ENCODE results near the gene FAM234B. TPM values are rescaled to one million over a fixed set of nuclear protein-coding genes. Genes with fewer than 3 reads are reported as not detected.

Gene FAM234B
- total and polyA plus RNA-seq, 2 donors (not counting 1 experiment from before 2014, with no cell fraction given), result 2.6 to 8.2 TPM

- H3K4me3 ChIP-seq (ENCODE audit: control extremely low read depth in 1 of 5, extremely low read depth in 1 of 5, insufficient read depth in 1 of 5, low read depth in 2 of 5, low read length in 4 of 5), result no peak overlapping the region
- H3K4me1 ChIP-seq (ENCODE audit: control insufficient read depth in 2 of 2, insufficient read depth in 2 of 2, low read length in 2 of 2), result peaks cover 20 to 29% of the 10 kb centered on the region in 2 donors
- TF ChIP-seq EZH2 (IDR thresholded peaks at IDR 0.05; ENCODE audit: borderline replicate concordance, insufficient read depth, low read depth, low read length, poor library complexity, severe bottlenecking), result no peak
- TF ChIP-seq CTCF (IDR thresholded peaks at IDR 0.05), result no peak
- WGBS (ENCODE audit: insufficient coverage), result 84% methylated on average over 4 of the region's 7 CpGs
- H3K9me3 ChIP-seq (ENCODE audit: control extremely low read depth in 1 of 3, control insufficient read depth in 2 of 3, insufficient read depth in 1 of 3, low read length in 2 of 3), result no peaks in the 10 kb centered on the region
- ChIA-PET POLR2A (no interaction called here), CTCF (no interaction called here)
- H3K79me2 ChIP-seq (ENCODE audit: control insufficient read depth, insufficient read depth, low read length), result no peaks in the 10 kb centered on the region
- no peak for DNase-seq
- ATAC-seq (ENCODE audit: low read depth), result no peak
- H2AFZ ChIP-seq (ENCODE audit: insufficient read depth, low read depth, low read length, poor library complexity, severe bottlenecking), result no peak overlapping the region
- Mint-ChIP-seq H3K4me3 (no peak overlapping the region), H3K4me1 (peaks cover 24% of the 10 kb centered on the region), H3K9me3 (ENCODE audit: insufficient read depth) (no peaks in the 10 kb centered on the region), H3K27ac (no peak overlapping the region), H3K27me3 (no peaks in the 10 kb centered on the region)
- H3K36me3 ChIP-seq (replicated peaks in 1 of 2; ENCODE audit: control extremely low read depth in 1 of 2, control insufficient read depth in 1 of 2, extremely low read depth in 1 of 2, insufficient read depth in 2 of 2, low read length in 1 of 2), result no peaks in the 10 kb centered on the region
- no peak overlapping the region for H3K4me2 ChIP-seq (replicated peaks; ENCODE audit: low read depth, low read length, poor library complexity, severe bottlenecking)
- H3K27ac ChIP-seq (ENCODE audit: low read length in 2 of 2), result no peak overlapping the region
- no peaks in the 10 kb centered on the region for H4K20me1 ChIP-seq (ENCODE audit: control insufficient read depth, insufficient read depth, low read length, poor library complexity, severe bottlenecking)
- no peaks in the 10 kb centered on the region for H3K27me3 ChIP-seq (replicated peaks in 1 of 4; ENCODE audit: control extremely low read depth in 1 of 4, control insufficient read depth in 3 of 4, insufficient read depth in 4 of 4, low read length in 3 of 4)
- H3K9ac ChIP-seq (ENCODE audit: low read length), result no peak overlapping the region
- intact Hi-C loops (cut with micrococcal nuclease), result no loop called here
Observed at GRCh38 chr12:13093191-13093847, 49.1 kb downstream of the FAM234B start.

- ChIA-PET POLR2A (no interaction called here), CTCF (interaction anchor here (1.2 kb wide), 1 partner anchor 142 kb away, joined by 3 read pairs; no protein-coding TSS in a partner anchor)
- H3K4me1 ChIP-seq (ENCODE audit: control insufficient read depth in 2 of 2, insufficient read depth in 2 of 2, low read length in 2 of 2), result peaks cover 25 to 34% of the 10 kb centered on the region in 2 donors
- no peaks in the 10 kb centered on the region for H3K36me3 ChIP-seq (replicated peaks in 1 of 2; ENCODE audit: control extremely low read depth in 1 of 2, control insufficient read depth in 1 of 2, extremely low read depth in 1 of 2, insufficient read depth in 2 of 2, low read length in 1 of 2)
- no peaks in the 10 kb centered on the region for H3K79me2 ChIP-seq (ENCODE audit: control insufficient read depth, insufficient read depth, low read length)
- no peak overlapping the region for H3K27ac ChIP-seq (ENCODE audit: low read length in 2 of 2)
- ATAC-seq (ENCODE audit: low read depth) (no peak), DNase-seq (no peak)
- no peaks in the 10 kb centered on the region for H3K27me3 ChIP-seq (replicated peaks in 1 of 4; ENCODE audit: control extremely low read depth in 1 of 4, control insufficient read depth in 3 of 4, insufficient read depth in 4 of 4, low read length in 3 of 4)
- no peak overlapping the region for H3K27ac Mint-ChIP-seq
- intact Hi-C loops (cut with micrococcal nuclease), result no loop called here
- H4K20me1 ChIP-seq (ENCODE audit: control insufficient read depth, insufficient read depth, low read length, poor library complexity, severe bottlenecking), result no peaks in the 10 kb centered on the region
- TF ChIP-seq CTCF (IDR thresholded peaks at IDR 0.05) (no peak), EZH2 (IDR thresholded peaks at IDR 0.05; ENCODE audit: borderline replicate concordance, insufficient read depth, low read depth, low read length, poor library complexity, severe bottlenecking) (no peak)
- H3K9ac ChIP-seq (ENCODE audit: low read length), result no peak overlapping the region
- H3K9me3 ChIP-seq (ENCODE audit: control extremely low read depth in 1 of 3, control insufficient read depth in 2 of 3, insufficient read depth in 1 of 3, low read length in 2 of 3), result no peaks in the 10 kb centered on the region
- H3K4me3 ChIP-seq (ENCODE audit: control extremely low read depth in 1 of 5, extremely low read depth in 1 of 5, insufficient read depth in 1 of 5, low read depth in 2 of 5, low read length in 4 of 5), result no peak overlapping the region
- no peak overlapping the region for H2AFZ ChIP-seq (ENCODE audit: insufficient read depth, low read depth, low read length, poor library complexity, severe bottlenecking)
- no peak overlapping the region for H3K4me3 Mint-ChIP-seq
- WGBS (ENCODE audit: insufficient coverage), result 100% methylated on average over 1 of the region's 2 CpGs
- H3K4me1 Mint-ChIP-seq, result peaks cover 29% of the 10 kb centered on the region
- H3K27me3 Mint-ChIP-seq, result no peaks in the 10 kb centered on the region
- no peaks in the 10 kb centered on the region for H3K9me3 Mint-ChIP-seq (ENCODE audit: insufficient read depth)
- H3K4me2 ChIP-seq (replicated peaks; ENCODE audit: low read depth, low read length, poor library complexity, severe bottlenecking), result no peak overlapping the region
Observed at GRCh38 chr12:13093848-13094220, 49.7 kb downstream of the FAM234B start.
